GM12872 (cell line): ENCODE data around the gene MAD1L1.

Experiments
- TF ChIP-seq, protein P1 (sequence below): IDR thresholded peaks from 3 replicates; pipeline ENCODE4 v1.5.1; 2011; ENCODE audit warnings: low read depth, mild to moderate bottlenecking, low read length, moderate library complexity; ENCODE audit not compliant: insufficient read depth

Gene MAD1L1

DNA sequence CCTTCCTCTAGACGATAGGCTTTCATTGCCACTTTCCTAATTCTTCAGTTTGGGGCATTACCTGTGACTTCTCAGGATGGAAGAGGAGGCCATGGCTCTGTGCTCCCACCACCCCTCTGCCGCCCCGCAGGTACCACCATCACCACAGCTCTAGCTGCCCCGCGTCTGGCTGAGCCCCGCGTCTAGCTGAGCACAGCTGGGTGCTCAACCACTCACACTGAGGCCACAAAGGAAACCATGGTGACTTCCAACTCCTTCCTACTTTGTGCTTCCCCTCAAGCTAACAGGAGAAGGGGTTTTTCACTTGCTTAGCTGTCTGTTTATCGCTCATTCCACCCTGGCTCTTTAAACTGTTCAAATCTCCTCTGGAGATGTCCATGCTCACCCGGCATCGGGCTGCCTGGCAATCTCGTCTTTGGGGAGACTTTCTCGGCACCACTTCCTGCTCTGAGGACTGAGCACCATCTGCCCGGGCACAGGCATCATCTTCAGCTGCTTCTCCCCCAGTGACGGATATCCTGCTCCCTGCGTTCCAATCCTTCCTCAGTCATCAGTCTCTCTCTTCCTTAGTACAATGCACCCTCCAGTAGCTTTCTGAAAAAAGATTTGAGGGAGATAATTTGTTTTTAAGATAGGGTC, 59.4 kb downstream of the MAD1L1 start:
- TF ChIP-seq, protein P1, sequence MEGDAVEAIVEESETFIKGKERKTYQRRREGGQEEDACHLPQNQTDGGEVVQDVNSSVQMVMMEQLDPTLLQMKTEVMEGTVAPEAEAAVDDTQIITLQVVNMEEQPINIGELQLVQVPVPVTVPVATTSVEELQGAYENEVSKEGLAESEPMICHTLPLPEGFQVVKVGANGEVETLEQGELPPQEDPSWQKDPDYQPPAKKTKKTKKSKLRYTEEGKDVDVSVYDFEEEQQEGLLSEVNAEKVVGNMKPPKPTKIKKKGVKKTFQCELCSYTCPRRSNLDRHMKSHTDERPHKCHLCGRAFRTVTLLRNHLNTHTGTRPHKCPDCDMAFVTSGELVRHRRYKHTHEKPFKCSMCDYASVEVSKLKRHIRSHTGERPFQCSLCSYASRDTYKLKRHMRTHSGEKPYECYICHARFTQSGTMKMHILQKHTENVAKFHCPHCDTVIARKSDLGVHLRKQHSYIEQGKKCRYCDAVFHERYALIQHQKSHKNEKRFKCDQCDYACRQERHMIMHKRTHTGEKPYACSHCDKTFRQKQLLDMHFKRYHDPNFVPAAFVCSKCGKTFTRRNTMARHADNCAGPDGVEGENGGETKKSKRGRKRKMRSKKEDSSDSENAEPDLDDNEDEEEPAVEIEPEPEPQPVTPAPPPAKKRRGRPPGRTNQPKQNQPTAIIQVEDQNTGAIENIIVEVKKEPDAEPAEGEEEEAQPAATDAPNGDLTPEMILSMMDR, result no peak

DNA sequence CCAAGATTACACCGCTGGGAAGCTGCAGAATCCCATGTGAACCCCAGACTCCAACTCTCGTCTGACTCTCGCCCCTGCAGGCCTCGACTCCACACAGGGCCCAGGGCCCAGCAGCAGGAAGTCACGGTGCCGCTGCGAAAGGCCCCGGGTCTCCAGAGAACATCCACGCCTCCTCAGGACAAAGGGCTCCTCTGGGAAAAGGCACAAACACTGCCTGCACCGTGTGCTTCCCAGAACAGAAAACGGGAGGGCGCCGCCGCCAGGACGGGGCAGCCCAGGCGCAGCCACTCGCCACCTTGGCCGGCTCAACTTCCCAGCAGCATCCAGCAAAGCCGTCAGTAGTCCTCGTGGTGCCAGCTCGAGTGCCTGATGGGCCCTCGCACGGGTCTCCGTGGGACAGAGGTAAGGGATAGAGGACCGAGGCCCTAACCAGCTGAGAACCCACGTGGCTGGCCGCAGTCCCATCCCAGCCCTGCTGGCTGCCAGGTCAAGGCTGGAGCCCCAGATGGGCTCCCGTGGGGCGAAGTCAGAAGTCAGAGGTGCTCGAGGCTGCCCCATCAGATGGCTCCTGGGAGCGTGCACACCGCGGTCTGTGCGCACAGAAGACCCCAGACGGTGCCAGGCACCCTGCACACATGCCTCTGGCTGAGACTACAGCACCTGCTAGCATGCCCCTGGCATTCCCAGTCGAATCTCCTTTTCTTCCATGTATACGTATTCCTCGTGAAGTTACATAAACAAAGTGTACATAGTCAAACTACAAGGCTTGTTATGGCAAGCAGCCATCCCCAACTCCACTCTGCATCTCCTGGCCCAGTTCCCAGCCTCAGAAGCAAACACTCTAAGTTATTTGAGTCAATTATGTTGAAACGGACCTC, 60.2 kb downstream of the MAD1L1 start:
- TF ChIP-seq, protein P1, result no peak

DNA sequence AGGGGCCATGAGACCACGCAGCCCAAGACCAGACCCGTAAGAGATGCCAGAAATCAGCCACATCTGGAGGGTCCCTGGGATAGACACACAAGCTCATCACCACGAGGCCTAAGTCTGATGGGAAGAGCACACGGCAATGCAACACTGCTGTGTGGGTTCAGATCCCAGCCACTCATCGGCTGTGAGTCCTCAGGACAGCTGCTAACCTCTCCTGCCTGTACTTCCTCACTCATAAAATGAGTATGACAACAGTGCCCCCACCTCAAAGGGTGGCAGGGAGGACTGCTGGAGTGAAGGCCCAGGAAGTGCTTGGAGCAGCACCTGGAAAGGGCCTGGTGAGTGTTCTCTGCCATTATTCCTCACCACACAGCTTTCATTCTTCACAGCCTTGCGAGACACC, 60.9 kb downstream of the MAD1L1 start:
- TF ChIP-seq, protein P1, result no peak

DNA sequence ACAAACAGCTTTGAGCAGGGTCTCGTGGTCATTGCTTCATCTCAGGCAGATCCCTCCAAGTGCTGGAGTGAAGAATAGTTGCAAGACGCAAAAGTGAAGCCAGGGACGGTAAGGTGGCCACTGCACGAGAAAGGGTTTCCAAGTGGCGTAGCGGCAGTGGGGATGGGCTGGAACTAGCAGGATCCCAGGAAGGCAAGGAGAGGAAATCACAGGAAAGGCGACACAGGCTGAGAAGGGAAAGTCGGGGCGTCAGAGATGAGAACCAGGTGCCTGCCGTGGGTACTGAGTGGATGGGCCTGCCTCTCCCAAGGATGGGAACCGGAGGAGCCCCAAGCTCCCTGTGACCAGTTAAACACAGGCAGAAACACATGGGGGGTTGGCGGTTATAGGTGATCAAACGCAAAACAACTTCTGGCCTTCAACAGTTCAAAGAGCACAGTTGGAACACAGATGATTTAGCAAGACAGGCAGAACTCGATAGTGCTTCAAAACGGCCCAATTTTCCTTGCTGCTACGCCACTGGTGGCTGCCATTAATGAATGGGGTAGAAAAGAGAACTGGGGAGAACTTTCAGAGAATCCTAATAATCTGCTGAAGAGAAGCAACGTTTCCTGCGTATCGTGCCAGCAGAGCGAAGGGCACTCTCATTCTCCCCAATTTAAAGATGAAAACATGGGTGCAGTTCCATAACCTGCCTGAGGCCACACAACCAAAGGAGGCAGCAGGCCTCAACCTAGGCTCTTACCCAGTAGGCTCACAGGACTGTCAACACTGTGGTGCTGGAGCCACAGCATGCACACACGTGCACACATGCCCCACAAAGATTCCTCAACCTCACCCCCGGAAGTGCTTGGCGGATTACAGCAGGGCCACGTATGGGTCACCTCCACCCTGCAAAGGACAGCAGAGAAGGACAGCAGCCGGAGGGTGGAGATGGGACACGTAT, 61.9 kb downstream of the MAD1L1 start:
- TF ChIP-seq, protein P1, result no peak

DNA sequence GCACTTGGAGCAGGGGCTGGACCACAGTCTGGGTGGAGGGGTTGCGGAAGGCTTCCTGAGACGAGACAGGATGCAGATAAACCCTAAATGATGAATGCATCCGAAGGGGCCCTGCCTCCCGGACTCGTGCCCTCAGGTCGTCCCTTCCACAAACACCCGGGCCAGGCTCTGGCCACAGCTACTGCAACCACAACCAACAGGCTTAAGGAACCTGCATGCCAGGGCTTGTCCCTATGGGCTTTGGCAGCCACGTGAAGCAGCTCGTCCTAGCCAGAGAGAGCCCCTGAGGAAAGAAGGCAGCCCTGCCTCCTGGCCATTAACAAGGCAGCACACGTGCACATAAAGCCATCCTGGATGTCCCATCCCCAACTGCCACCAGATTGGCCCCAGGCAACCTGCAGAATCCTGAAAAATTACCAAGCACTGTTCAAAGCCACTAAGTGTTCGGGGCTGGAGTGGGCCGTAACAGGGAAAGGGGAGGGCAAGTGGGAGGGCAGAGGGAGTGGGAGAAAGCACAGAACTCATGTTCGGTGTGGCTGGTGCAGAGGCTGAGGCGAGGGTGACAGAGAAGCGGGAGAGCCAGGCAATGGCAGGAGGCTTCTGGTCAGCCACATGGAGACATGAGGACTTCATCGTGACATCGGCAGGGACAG, 62.7 kb downstream of the MAD1L1 start:
- TF ChIP-seq, protein P1, result no peak

DNA sequence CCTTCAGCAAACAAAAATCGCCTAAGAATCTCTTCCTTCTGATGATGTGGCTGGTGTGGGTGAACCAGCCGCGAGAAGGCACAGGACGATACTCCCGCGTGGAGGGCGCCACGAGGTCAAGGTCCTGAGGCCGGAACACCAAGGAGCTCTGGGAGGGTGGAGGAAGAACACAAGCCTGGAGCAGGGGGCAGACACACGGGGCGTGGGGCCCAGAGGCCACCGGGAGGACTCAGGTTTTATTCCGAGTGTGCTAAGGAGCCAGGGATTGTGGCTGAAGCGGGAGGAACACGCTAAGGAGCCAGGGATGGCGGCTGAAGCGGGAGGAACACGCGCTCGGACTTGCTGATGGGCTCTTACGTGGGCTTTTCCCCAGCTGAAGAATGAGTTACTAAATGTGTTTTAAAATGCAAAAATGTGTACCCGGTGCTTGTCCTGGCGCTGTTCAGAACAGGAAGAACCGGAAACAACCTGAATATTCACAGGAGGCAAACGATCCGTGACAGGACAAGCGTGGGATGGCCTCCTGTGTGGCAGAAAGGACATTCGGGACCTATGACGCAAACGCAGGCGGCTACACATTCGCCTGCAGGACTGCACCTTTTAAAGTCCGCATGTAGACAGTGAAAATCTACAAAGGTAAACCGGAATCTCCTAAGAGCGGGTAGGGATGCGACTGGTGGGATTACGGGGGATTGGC, 64.0 kb downstream of the MAD1L1 start:
- TF ChIP-seq, protein P1, result no peak
